ENCODE results near the gene STX1A.

DNA sequence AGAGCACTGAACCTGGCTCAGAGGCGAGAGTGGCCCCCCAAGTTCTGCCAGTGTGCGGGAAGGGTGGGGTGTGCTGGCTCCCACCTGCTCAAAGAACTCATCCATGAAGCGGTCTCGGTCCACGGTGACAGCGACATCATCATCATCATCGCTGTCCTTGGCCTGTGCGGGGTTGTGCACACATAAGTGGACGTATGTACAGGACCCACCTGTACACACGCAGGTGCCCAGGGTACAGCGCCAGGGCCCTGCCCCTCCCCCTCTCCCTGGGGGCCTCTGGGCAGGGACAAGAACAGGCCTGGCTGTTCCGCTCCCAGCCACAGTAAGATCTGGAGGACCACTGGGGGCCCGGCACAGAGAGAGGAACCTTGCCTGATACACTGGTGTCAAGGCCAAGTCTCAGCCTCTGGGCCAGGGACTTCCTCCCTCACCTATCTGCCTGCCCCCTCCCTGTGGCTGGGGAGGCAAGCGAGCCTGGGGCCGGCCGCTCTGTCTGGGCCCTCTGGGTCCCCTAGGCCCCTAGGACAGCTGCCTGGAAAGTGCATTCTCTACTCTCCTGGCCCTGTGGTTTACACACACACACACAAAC lies 10.4 kb downstream of the STX1A start:
- no peak for TF ChIP-seq EZH2 (IDR thresholded peaks at IDR 0.05; ENCODE audit: low read length)
- TF ChIP-seq, protein P1, sequence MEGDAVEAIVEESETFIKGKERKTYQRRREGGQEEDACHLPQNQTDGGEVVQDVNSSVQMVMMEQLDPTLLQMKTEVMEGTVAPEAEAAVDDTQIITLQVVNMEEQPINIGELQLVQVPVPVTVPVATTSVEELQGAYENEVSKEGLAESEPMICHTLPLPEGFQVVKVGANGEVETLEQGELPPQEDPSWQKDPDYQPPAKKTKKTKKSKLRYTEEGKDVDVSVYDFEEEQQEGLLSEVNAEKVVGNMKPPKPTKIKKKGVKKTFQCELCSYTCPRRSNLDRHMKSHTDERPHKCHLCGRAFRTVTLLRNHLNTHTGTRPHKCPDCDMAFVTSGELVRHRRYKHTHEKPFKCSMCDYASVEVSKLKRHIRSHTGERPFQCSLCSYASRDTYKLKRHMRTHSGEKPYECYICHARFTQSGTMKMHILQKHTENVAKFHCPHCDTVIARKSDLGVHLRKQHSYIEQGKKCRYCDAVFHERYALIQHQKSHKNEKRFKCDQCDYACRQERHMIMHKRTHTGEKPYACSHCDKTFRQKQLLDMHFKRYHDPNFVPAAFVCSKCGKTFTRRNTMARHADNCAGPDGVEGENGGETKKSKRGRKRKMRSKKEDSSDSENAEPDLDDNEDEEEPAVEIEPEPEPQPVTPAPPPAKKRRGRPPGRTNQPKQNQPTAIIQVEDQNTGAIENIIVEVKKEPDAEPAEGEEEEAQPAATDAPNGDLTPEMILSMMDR (optimal IDR thresholded peaks at IDR 0.05 in 1 of 3, IDR thresholded peaks at IDR 0.05 in 1 of 3, conservative IDR thresholded peaks at IDR 0.05 in 1 of 3; ENCODE audit: extremely low read depth in 1 of 3, insufficient read depth in 2 of 3, low read length in 3 of 3) = no peak
